Vagina (tissue), 2 donors: ENCODE measurements around the gene SCAND1. TPM values are rescaled to one million over a fixed set of nuclear protein-coding genes. Genes with fewer than 3 reads are reported as not detected.
"Not testable (repeated sequence)": the region's sequence is repeated elsewhere in the genome, so short reads cannot be mapped to it uniquely, and the experiment has no call there.

Source experiments
- DNase-seq, 2 donors: peaks; one replicate each; pipeline ENCODE4 v3.0.0-alpha.2; 2017; ENCODE audit errors: extremely low spot score in 2 of 2
- H3K27ac ChIP-seq: fragments of 200-600 bp; sonication (generic); one replicate; pipeline ENCODE4 v1.5.1; 2019
- H3K27me3 ChIP-seq: fragments of 200-600 bp; sonication (generic); one replicate; pipeline ENCODE4 v1.5.1; 2019
- H3K36me3 ChIP-seq, 2 donors: fragments of 200-600 bp; sonication (generic); one replicate each; pipeline ENCODE4 v1.5.1; 2017 to 2019
- H3K4me1 ChIP-seq: fragments of 200-600 bp; sonication (generic); one replicate; pipeline ENCODE4 v1.5.1; 2019
- H3K4me3 ChIP-seq, 2 donors: fragments of 200-600 bp; sonication (generic); 1 replicate in 1 of 2; 2 replicates in 1 of 2; pipeline ENCODE4 v1.5.1; 2016 to 2019
- H3K9me3 ChIP-seq: fragments of 200-600 bp; sonication (generic); one replicate; pipeline ENCODE4 v1.5.1; 2019
- POLR2A ChIP-seq, 2 donors: fragments of 450-650 bp; IDR thresholded peaks; one replicate each; pipeline ENCODE4 v1.6.1; 2017; ENCODE audit warnings: antibody characterized with exemption in 2 of 2, mild to moderate bottlenecking in 2 of 2, moderate library complexity in 2 of 2
- POLR2AphosphoS5 ChIP-seq, 2 donors: sonication (generic); formaldehyde crosslinking; IDR thresholded peaks; one replicate each; pipeline ENCODE4 v1.9.0; 2017; ENCODE audit warnings: antibody characterized with exemption in 2 of 2, mild to moderate bottlenecking in 2 of 2, low read depth in 1 of 2; ENCODE audit not compliant: insufficient read depth in 1 of 2
- intact Hi-C: fragments of 100-400 bp; cut with DNase I; formaldehyde crosslinking; loops from one replicate; pipeline ENCODE4 v1.15.1; 2023
- total RNA-seq: library from RNA; depleted of rRNA; stranded (reverse); fragments of >200 nt; gene quantifications from one replicate; pipeline ENCODE4 v1.2.3, GENCODE V29; 2016
- TF ChIP-seq, protein P1 (sequence below), 3 experiments: fragments of 450-650 bp in 2 of 3; fragments of 200-600 bp in 1 of 3; sonication (generic) in 1 of 3; IDR thresholded peaks; one replicate each; pipeline ENCODE4 v1.5.1; 2017 to 2019; ENCODE audit warnings: antibody characterized with exemption in 3 of 3, mild to moderate bottlenecking in 2 of 3, moderate library complexity in 2 of 3

Gene SCAND1
- total RNA-seq, 1 donor from 2014 or later, result 102 TPM

DNA sequence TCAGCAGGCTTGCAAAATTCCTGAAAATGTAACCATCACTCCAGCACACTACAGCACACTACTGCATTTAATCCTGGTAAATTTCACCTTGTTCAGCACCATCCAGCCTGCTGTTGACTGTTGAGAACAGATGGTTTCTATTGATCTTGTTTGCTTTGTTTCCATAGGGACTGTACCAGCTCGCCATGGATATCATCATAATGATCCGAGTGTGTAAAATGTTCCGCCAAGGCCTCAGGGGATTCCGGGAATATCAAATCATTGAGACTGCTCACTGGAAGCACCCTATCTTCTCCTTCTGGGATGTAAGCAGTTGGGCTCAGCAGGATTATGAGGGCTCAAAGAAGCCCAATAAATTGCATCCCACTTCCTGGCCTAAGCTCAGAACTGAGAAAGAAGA, 18.2 kb upstream of the SCAND1 start:
- Histone ChIP-seq H3K4me3 (no peak overlapping the region), H3K36me3 (no peaks in the 10 kb centered on the region), H3K27ac (no peak overlapping the region), H3K27me3 (no peaks in the 10 kb centered on the region), H3K9me3 (no peaks in the 10 kb centered on the region), H3K4me1 (no peaks in the 10 kb centered on the region)
- TF ChIP-seq, protein P1, sequence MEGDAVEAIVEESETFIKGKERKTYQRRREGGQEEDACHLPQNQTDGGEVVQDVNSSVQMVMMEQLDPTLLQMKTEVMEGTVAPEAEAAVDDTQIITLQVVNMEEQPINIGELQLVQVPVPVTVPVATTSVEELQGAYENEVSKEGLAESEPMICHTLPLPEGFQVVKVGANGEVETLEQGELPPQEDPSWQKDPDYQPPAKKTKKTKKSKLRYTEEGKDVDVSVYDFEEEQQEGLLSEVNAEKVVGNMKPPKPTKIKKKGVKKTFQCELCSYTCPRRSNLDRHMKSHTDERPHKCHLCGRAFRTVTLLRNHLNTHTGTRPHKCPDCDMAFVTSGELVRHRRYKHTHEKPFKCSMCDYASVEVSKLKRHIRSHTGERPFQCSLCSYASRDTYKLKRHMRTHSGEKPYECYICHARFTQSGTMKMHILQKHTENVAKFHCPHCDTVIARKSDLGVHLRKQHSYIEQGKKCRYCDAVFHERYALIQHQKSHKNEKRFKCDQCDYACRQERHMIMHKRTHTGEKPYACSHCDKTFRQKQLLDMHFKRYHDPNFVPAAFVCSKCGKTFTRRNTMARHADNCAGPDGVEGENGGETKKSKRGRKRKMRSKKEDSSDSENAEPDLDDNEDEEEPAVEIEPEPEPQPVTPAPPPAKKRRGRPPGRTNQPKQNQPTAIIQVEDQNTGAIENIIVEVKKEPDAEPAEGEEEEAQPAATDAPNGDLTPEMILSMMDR (IDR thresholded peaks at IDR 0.05), result no peak
- TF ChIP-seq POLR2AphosphoS5 (IDR thresholded peaks at IDR 0.05; ENCODE audit: insufficient read depth in 1 of 2, low read depth in 1 of 2) (no peak), POLR2A (IDR thresholded peaks at IDR 0.05) (no peak)
- no peak for DNase-seq
- intact Hi-C loops, result no loop called here

- Histone ChIP-seq H3K4me1 (no peaks in the 10 kb centered on the region), H3K27ac (no peak overlapping the region), H3K4me3 (no peak overlapping the region), H3K36me3 (no peaks in the 10 kb centered on the region), H3K9me3 (no peaks in the 10 kb centered on the region), H3K27me3 (no peaks in the 10 kb centered on the region)
- no peak for DNase-seq
- intact Hi-C loops, result no loop called here
- TF ChIP-seq, protein P1 (IDR thresholded peaks at IDR 0.05), result no peak
- TF ChIP-seq POLR2AphosphoS5 (IDR thresholded peaks at IDR 0.05; ENCODE audit: insufficient read depth in 1 of 2, low read depth in 1 of 2), result no peak
- no peak for TF ChIP-seq POLR2A (IDR thresholded peaks at IDR 0.05)
Observed at GRCh38 chr20:35971981-35972380, 17.7 kb upstream of the SCAND1 start.

GRCh38 chr20:35968930-35969329, 14.6 kb upstream of the SCAND1 start:
- TF ChIP-seq POLR2AphosphoS5 (IDR thresholded peaks at IDR 0.05; ENCODE audit: insufficient read depth in 1 of 2, low read depth in 1 of 2) (no peak), POLR2A (IDR thresholded peaks at IDR 0.05) (no peak)
- TF ChIP-seq, protein P1 (IDR thresholded peaks at IDR 0.05), result no peak
- intact Hi-C loops, result no loop called here

DNA sequence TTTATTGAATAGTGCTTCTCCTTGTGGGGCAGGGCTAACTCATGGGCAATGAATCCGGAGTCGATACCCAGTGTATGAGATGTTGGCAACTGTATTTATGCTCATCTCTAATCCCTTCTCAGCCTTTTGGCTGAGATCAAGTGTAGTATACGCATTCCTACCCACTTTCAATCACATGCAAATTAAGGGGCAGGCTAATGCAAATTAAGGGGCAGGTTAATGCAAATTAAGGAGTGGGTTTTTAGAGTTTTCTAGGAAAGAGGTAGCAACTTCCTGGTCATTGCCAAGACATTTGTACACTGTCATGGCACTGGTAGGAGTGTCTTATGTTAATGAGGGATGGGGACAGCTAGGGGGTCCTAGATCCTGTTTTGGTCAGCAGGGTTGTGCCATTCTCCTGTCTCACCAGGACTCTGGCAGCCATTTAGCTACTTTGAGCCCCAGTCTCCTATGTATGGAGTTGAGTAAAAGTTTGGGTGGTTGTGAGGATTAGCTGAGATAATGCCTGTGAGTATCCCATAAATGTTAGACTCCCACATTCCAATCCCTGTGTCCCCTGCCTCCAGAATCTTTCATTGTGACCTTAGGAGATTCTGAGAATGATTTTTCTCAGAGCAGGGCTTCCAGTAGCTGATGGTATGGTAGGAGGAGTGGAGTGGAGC, 13.8 kb upstream of the SCAND1 start, which contains the start of gene CNBD2:
Gene CNBD2 (plus strand): TSS at position 612 of the 662 bp plus-strand sequence. CDS start 173 bp downstream, outside the sequence.
- intact Hi-C loops, result no loop called here
- Histone ChIP-seq H3K27ac (no peak within 1 kb of the TSS), H3K4me3 (no peak within 1 kb of the TSS), H3K9me3 (no peaks in the 10 kb centered on the region), H3K36me3 (no peaks in the 10 kb centered on the region), H3K4me1 (no peaks in the 10 kb centered on the region), H3K27me3 (no peaks in the 10 kb centered on the region)
- TF ChIP-seq, protein P1 (IDR thresholded peaks at IDR 0.05), result no peak
- TF ChIP-seq POLR2A (IDR thresholded peaks at IDR 0.05) (no peak), POLR2AphosphoS5 (IDR thresholded peaks at IDR 0.05; ENCODE audit: insufficient read depth in 1 of 2, low read depth in 1 of 2) (no peak)
- no peak for DNase-seq

More at GRCh38 chr20:35968930-35969329, 14.6 kb upstream of the SCAND1 start:
- H3K9me3 ChIP-seq, result no peaks in the 10 kb centered on the region
- H3K27ac ChIP-seq, result no peak overlapping the region
- H3K27me3 ChIP-seq, result no peaks in the 10 kb centered on the region
- H3K36me3 ChIP-seq, result no peaks in the 10 kb centered on the region
- no peaks in the 10 kb centered on the region for H3K4me1 ChIP-seq
- no peak overlapping the region for H3K4me3 ChIP-seq
- DNase-seq, result no peak

DNA sequence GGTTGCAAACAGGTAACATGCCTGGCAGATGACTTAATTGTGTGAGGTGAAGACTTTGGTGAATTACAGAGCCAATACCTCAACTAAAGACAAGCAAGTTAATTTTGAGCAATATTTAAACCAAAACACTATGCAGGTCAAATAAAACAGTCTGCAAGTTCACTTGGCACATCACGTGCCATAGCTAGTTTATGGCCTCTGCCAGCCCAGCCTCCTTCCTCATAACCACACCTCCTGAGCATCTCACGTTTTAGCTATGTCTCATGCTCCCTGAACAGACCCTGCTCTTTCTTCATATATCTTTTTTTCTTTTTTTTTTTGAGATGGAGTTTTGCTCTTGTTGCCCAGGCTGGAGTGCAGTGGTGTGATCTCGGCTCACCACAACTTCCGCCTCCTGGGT, 9.6 kb upstream of the SCAND1 start:
- H3K4me1 ChIP-seq, result no peaks in the 10 kb centered on the region
- H3K27me3 ChIP-seq, result no peaks in the 10 kb centered on the region
- no peak overlapping the region for H3K4me3 ChIP-seq
- no peaks in the 10 kb centered on the region for H3K9me3 ChIP-seq
- TF ChIP-seq, protein P1 (IDR thresholded peaks at IDR 0.05), result no peak
- TF ChIP-seq POLR2A (IDR thresholded peaks at IDR 0.05), result no peak
- no peak for TF ChIP-seq POLR2AphosphoS5 (IDR thresholded peaks at IDR 0.05; ENCODE audit: insufficient read depth in 1 of 2, low read depth in 1 of 2)
- intact Hi-C loops, result no loop called here
- H3K36me3 ChIP-seq, result no peaks in the 10 kb centered on the region
- no peak for DNase-seq
- H3K27ac ChIP-seq, result no peak overlapping the region

- peaks cover 12% of the 10 kb centered on the region for H3K4me1 ChIP-seq
- H3K4me3 ChIP-seq, H3K27me3 ChIP-seq, H3K27ac ChIP-seq, H3K36me3 ChIP-seq, H3K9me3 ChIP-seq, DNase-seq, intact Hi-C loops: not testable (repeated sequence)
Observed at GRCh38 chr20:35959291-35959690, 5.0 kb upstream of the SCAND1 start.
